ENCODE measurements around the gene SLC12A6.

The SLC12A6 gene

DNA sequence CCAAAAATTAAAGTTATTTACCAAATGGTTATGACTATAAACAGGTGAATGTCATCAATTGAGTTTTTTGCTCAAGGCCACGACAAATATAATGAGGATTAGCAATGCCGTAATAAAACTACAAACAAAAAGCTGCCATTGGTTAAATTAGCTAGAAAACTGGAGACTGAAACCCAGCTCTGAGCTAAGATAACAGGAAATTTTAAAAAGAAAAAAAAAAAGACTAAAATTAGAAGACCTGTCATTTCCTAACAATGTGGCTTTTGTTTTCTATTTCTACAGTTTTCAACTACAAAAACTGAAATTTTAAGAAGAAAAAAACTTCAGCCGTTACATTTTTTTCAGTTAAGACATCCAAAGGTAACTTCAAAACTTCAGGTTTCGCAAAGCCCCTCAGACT is 9.7 kb downstream of the SLC12A6 start:
- no peak for DNase-seq

DNA sequence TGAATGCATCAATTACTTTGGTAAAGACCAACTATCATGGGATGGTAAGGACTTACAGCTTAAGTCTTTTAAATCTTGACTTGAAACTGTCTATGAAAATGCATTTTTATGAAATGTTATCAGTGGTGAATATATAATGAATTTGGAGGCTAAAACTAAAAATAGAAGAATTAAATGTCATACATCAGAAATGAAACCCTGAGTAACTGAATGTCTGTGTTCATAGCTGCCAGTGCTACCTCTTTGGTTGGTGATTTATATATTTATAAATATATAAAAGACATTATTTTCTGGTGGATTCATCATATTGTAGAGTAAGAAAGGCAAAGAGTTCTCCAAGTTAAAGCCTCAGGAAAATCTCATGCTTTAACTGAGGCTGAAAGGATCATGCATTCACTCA is 12.2 kb downstream of the SLC12A6 start:
- DNase-seq, result no peak

- DNase-seq, result no peak
Measured at GRCh38 chr15:34324933-34325332, 12.6 kb downstream of the SLC12A6 start.

DNA sequence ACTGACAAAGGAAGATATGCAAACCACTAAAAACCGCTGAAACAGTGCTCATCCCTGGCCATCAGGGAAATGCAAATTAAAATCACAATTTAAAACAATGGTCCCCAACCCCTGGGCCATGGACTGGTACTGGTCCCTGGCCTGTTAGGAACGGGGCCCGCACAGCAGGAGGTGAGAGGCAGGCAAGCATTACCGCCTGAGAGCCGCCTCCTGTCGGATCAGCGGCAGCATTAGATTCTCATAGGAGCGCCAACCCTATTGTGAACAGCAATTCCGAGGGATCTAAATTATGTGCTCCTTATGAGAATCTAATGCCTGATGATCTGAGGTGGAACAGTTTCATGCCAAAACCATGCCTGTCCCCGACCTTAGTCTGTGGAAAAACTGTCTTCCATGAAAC is 14.4 kb downstream of the SLC12A6 start:
- DNase-seq, result no peak

- DNase-seq, result peak; percentile 44
Measured at GRCh38 chr15:34318277-34319079, 19.1 kb downstream of the SLC12A6 start.

DNA sequence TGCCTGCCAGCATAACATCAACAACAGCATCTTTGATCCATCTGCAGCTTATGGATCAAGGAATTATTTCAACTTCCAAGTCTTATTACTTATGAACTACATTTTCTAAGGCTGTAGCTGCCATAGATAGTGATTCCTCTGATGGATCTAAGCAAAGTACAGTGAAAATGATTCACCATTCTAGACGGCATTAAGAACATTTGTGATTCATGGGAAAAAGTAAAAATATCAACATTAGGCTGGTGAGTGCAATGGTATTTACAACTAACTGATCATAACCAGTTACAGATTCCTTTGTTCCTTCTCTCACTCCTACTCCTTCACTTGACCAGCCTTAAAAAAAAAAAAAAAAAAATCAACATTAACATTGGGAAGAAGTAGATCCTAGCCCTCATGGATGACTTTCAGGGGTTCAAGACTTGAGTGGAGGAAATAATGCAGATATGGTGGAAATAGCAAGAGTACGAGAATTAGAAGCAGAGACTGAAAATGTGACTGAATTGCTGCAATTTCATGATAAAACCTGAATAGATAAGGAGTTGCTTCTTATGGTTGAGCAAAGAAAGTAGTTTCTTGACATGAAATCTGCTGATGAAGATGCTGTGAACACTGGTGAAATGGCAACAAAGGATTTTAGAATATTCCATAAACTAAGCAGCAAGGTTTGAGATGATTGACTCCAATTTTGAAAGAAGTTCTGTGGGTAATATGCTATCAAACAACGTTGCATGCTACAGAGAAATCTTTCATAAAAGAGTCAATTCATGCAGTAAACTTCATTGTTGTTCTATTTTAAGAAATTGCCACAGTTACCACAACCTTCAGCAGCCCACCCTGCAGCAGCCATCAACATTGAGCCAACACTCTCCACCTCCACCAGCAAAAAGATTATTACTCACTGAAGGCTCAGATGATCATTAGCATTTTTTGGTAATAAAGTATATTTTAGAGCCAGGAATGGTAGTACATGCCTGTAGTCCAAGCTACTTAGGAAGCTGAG is 22.8 kb downstream of the SLC12A6 start:
- no peak for DNase-seq

- DNase-seq, result no peak
Measured at GRCh38 chr15:34311563-34311962, 26.0 kb downstream of the SLC12A6 start.

DNA sequence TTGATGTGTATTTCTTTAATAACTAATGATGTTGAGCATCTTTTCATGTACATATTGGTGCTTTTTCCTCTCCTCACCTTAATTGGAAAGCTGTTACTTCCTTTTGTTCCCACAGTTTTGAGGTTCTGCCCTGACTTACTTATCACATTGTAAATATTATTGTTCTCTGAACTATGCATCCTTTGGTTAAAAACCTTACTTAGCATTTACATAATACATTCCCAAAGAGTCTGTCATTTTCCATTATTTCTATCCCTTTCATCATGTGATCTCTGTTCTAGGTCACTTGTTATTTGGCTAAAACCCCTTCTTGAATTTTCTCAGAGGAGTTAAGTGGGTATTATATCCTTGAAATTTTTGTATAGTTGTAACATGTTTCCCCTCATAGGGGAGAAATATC is 33.0 kb downstream of the SLC12A6 start:
- DNase-seq, result no peak

DNA sequence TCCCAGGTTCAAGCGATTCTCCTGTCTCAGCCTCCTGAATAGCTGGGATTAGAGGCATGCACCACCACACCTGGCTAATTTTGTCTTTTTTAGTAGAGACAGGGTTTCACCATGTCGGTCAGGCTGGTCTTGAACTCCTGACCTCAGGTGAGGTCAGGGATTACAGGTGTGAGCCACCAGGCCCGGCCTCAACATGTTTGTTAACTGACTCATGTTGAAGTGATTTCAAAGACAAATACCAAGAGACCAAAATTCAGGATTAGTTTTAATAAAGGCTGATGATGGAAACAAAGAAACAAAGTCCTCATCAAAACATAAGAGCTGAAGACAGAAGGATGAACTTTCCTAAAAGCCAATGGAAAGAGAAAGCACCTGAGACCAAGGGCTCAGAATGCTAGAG is 36.5 kb downstream of the SLC12A6 start:
- no peak for DNase-seq

DNA sequence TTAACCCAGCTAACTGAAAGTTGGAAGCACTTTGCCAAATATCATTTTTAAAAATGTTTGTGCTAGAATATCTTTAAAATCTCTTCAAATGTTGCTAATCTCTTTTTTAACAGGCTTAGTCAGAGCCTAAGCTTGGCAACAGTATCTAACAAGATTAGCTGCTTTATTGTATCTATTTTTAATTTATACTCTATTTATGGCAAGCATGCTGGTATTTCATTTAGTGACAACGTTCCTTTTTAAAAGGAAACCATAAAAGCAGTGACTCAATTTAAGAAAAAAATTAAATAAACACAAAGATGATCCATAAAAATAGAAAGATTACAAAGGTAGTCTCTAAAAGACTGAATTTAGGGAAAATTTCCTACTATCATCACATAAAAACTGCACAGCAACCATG is 40.5 kb downstream of the SLC12A6 start:
- no peak for DNase-seq

GRCh38 chr15:34292621-34293020 is 45.0 kb downstream of the SLC12A6 start:
- DNase-seq, result no peak

GRCh38 chr15:34284937-34285336 is 52.6 kb downstream of the SLC12A6 start:
- no peak for DNase-seq

DNA sequence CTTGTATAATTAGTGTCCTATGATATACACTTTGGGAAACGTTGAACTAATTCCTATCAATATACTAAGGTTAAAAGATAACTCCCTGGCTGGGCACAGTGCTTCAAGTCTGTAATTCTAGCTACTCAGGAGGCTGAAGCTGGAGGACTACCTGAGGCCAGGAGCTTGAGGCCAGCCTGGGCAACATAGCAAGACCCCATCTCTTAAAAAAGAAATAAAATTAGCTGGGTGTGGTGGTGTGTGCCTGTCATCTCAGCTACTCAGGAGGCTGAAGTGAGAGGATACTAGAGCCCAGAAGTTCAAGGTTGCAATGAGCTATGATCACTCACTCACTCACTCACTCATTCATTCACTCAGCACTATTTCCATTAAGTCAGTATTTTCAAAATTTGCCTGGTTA is 55.2 kb downstream of the SLC12A6 start:
- no peak for DNase-seq

GRCh38 chr15:34280193-34280592 is 57.4 kb downstream of the SLC12A6 start:
- no peak for DNase-seq

- no peak for DNase-seq
Measured at GRCh38 chr15:34279368-34279767, 58.2 kb downstream of the SLC12A6 start.

GRCh38 chr15:34275721-34276120 is 61.9 kb downstream of the SLC12A6 start:
- no peak for DNase-seq

DNA sequence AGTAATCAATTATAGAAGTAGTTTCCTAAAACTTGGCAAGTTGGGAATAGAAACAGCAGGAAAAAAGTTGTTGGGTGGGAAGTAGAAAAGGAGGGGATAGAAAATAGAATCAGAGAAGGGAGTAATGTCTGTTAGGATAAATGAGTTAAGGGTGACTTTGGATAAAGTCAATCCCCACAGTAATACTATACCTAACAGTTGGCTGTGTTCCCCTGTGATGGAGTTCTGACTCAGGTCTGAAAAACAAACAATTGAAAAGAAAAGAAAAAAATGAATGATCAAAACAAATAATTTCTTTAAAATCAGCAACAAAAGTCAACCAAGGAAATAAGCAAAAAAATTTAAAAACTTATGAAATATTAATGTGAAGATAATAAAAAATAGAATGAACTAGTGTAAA is 62.4 kb downstream of the SLC12A6 start:
- DNase-seq, result no peak

DNA sequence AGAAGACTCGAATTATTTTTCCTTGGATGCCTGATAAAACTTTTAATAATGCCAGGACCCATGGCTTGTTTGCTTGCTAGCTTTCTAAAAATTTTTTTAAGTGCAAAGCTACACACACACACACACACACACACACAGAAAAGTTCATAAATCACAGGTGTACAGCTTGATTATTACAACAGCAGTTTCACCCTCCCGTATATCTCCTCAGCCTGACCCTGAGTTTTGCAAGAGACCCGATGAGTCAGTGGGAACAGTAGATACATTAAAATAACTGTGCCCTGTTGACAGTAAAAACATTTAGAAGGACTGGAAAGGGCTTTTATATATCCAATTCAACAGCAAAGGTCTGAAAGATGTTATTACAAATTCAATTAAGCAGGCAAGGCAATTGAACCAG is 66.1 kb downstream of the SLC12A6 start:
- no peak for DNase-seq

- DNase-seq, result no peak
Measured at GRCh38 chr15:34266751-34267150, 70.8 kb downstream of the SLC12A6 start.

- DNase-seq, result no peak
Measured at GRCh38 chr15:34264076-34264475, 73.5 kb downstream of the SLC12A6 start.

GRCh38 chr15:34262362-34262761 is 75.2 kb downstream of the SLC12A6 start:
- DNase-seq, result no peak

DNA sequence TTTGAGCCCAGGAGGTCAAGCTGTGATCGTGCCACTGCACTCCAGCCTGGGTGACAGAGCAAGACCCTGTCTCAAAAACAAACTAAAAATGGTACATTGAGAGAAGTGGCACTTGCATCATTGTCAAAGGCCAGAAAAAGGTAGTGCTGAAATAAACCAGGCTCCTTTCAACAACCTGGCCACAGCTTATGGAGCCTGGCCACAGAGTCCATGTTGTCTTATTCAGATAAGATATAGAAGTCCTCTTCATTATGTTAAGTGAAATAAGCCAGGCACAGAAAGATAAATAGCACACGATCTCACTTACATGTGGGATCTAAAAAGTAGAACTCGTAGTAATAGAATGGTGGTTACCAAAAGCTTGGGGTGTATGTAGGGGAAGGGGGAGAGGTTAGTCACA is 78.0 kb downstream of the SLC12A6 start:
- DNase-seq, result no peak

- DNase-seq, result no peak
Measured at GRCh38 chr15:34258151-34258550, 79.4 kb downstream of the SLC12A6 start.

DNA sequence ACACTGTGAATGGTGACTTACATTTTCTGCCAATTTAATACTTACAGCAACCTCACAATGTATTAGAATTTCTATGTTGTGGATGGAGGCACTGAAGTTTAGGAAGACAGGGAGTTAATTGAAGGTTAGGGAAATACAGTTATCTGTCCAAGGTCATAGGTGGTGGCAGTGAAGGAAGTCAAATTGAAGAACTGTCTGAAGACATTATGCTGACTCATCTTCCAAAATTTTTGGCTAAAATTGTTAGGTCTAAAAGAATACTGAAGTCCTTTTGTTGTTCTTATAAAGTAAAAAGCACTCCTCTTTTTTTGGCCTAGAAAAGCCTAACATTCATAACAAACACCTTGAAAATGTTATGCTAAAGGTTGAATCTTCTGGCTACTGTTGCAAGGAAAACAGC is 85.0 kb downstream of the SLC12A6 start:
- DNase-seq, result no peak
